ENCODE results near the gene GPX2.

GRCh38 chr14:64919618-64920017 is 22.9 kb downstream of the GPX2 start:
- TF ChIP-seq ATF2 (IDR thresholded peaks at IDR 0.05; ENCODE audit: low read length) (no peak), ATF3 (IDR thresholded peaks at IDR 0.05; ENCODE audit: insufficient read depth, low read depth, low read length) (no peak), TAF1 (IDR thresholded peaks at IDR 0.05; ENCODE audit: low read depth, low read length) (no peak)
